ENCODE data around the gene NISCH.

The NISCH gene

DNA sequence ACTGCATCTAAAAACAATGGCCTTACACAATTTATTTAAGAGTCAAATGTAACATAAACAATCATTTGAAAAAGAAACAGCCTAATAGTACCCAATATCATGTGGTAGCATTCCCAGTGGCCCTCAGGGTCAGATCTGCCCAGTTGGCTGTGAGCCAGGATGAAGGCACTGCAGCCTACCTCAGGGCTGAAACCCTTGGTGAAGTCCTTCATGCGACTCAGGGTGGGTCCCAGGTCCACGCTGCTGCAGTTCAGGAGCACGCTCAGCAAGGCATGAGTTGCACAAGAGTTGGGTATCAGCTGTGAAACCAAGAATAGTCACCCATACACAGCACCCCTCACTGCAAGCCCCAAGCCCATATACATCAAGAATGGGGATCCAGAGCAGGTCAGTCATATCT, 47.6 kb upstream of the NISCH start:
- H3F3A ChIP-seq (ENCODE audit: control insufficient read depth, insufficient read depth): peaks cover 7% of the 10 kb centered on the region
- peak overlapping the region; percentile 97; the same call in 1 of the 2 replicates for H3K4me2 ChIP-seq (ENCODE audit: low read length)
- H3K36me3 ChIP-seq (ENCODE audit: control insufficient read depth, low read length): peaks cover 69% of the 10 kb centered on the region
- H3K9me3 ChIP-seq (ENCODE audit: control insufficient read depth, insufficient read depth, low read length): no peaks in the 10 kb centered on the region
- H3K79me2 ChIP-seq (ENCODE audit: control insufficient read depth, low read length): peaks cover 45% of the 10 kb centered on the region
- peaks cover 4% of the 10 kb centered on the region; the same call in 1 of the 2 replicates for H4K20me1 ChIP-seq (ENCODE audit: control insufficient read depth, insufficient read depth, low read depth, low read length)
- TF ChIP-seq EZH2phosphoT487 (IDR thresholded peaks at IDR 0.05; ENCODE audit: borderline replicate concordance, low read length): no peak
- peaks cover 29% of the 10 kb centered on the region for H3K4me1 ChIP-seq (ENCODE audit: control insufficient read depth, low read length)
- no peaks in the 10 kb centered on the region for H3K9me2 ChIP-seq (replicated peaks; ENCODE audit: control insufficient read depth, low read length)
- H3K27ac ChIP-seq (ENCODE audit: low read depth, low read length): no peak overlapping the region
- H3K4me3 ChIP-seq (ENCODE audit: low read length): no peak overlapping the region
- H3K27me3 ChIP-seq (ENCODE audit: control insufficient read depth, low read length): no peaks in the 10 kb centered on the region

DNA sequence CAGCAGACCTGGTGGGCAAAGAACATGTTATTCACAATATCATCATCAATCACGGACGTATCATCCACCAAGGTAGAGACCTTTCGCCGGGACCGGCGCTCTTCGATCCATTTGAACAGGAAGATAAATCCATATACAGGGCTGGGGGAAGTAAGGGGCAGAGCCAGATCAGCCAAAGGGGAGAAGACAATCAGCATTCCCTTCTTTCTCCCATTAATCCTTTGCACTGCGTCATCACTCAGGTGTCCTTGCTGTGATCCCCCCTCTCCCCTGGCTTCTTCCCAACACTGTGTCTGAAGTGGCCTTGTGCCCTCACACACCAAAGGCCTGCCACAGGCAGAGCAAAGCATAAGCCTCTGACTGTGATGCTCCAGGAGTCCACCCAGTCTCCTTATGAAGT, 46.9 kb upstream of the NISCH start:
- Histone ChIP-seq H4K20me1 (ENCODE audit: control insufficient read depth, insufficient read depth, low read depth, low read length) (peaks cover 4% of the 10 kb centered on the region; the same call in 1 of the 2 replicates), H3K27me3 (ENCODE audit: control insufficient read depth, low read length) (no peaks in the 10 kb centered on the region), H3K36me3 (ENCODE audit: control insufficient read depth, low read length) (peaks cover 64% of the 10 kb centered on the region), H3K9me3 (ENCODE audit: control insufficient read depth, insufficient read depth, low read length) (no peaks in the 10 kb centered on the region), H3F3A (ENCODE audit: control insufficient read depth, insufficient read depth) (peaks cover 7% of the 10 kb centered on the region), H3K4me2 (ENCODE audit: low read length) (peak overlapping the region; percentile 97), H3K9me2 (replicated peaks; ENCODE audit: control insufficient read depth, low read length) (no peaks in the 10 kb centered on the region), H3K79me2 (ENCODE audit: control insufficient read depth, low read length) (peaks cover 48% of the 10 kb centered on the region), H3K4me3 (ENCODE audit: low read length) (peak overlapping the region; percentile 99), H3K27ac (ENCODE audit: low read depth, low read length) (no peak overlapping the region), H3K4me1 (ENCODE audit: control insufficient read depth, low read length) (peaks cover 30% of the 10 kb centered on the region)
- TF ChIP-seq, protein P1, sequence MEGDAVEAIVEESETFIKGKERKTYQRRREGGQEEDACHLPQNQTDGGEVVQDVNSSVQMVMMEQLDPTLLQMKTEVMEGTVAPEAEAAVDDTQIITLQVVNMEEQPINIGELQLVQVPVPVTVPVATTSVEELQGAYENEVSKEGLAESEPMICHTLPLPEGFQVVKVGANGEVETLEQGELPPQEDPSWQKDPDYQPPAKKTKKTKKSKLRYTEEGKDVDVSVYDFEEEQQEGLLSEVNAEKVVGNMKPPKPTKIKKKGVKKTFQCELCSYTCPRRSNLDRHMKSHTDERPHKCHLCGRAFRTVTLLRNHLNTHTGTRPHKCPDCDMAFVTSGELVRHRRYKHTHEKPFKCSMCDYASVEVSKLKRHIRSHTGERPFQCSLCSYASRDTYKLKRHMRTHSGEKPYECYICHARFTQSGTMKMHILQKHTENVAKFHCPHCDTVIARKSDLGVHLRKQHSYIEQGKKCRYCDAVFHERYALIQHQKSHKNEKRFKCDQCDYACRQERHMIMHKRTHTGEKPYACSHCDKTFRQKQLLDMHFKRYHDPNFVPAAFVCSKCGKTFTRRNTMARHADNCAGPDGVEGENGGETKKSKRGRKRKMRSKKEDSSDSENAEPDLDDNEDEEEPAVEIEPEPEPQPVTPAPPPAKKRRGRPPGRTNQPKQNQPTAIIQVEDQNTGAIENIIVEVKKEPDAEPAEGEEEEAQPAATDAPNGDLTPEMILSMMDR (IDR thresholded peaks at IDR 0.05; ENCODE audit: low read depth, low read length, poor library complexity, severe bottlenecking): no peak
- TF ChIP-seq EZH2phosphoT487 (IDR thresholded peaks at IDR 0.05; ENCODE audit: borderline replicate concordance, low read length): no peak

DNA sequence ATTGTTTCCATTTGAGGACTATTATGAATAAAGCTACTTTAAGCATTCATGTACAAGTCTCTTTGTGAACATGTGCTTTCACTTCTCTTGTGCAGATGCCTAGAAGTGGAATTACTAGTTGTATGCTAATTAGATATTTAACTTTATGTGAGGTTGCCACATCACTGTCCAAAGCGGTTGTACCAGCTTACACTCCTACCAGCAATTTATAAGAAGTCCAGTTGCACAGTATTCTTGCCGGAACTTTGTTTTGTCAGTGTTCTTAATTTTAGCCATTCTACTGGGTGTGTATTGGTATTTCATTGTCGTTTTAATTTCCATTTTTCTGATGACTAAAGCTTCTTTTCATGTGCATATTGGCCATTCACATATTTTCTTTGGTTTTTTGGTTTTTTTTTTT, 39.6 kb upstream of the NISCH start:
- TF ChIP-seq EZH2phosphoT487 (IDR thresholded peaks at IDR 0.05; ENCODE audit: borderline replicate concordance, low read length): no peak
- TF ChIP-seq, protein P1 (IDR thresholded peaks at IDR 0.05; ENCODE audit: low read depth, low read length, poor library complexity, severe bottlenecking): no peak
- Histone ChIP-seq H3K4me1 (ENCODE audit: control insufficient read depth, low read length) (peaks cover 18% of the 10 kb centered on the region), H3K27ac (ENCODE audit: low read depth, low read length) (no peak overlapping the region), H3K9me3 (ENCODE audit: control insufficient read depth, insufficient read depth, low read length) (no peaks in the 10 kb centered on the region), H3K79me2 (ENCODE audit: control insufficient read depth, low read length) (peaks cover 17% of the 10 kb centered on the region), H3F3A (ENCODE audit: control insufficient read depth, insufficient read depth) (peaks cover 7% of the 10 kb centered on the region), H3K27me3 (ENCODE audit: control insufficient read depth, low read length) (no peaks in the 10 kb centered on the region), H3K4me3 (ENCODE audit: low read length) (no peak overlapping the region), H3K36me3 (ENCODE audit: control insufficient read depth, low read length) (peaks cover 14% of the 10 kb centered on the region), H4K20me1 (ENCODE audit: control insufficient read depth, insufficient read depth, low read depth, low read length) (no peaks in the 10 kb centered on the region), H3K9me2 (replicated peaks; ENCODE audit: control insufficient read depth, low read length) (no peaks in the 10 kb centered on the region), H3K4me2 (ENCODE audit: low read length) (no peak overlapping the region)

GRCh38 chr3:52420388-52420787, 35.0 kb upstream of the NISCH start:
- Histone ChIP-seq H3K4me2 (ENCODE audit: low read length) (no peak overlapping the region), H3K9me3 (ENCODE audit: control insufficient read depth, insufficient read depth, low read length) (no peaks in the 10 kb centered on the region), H3F3A (ENCODE audit: control insufficient read depth, insufficient read depth) (no peaks in the 10 kb centered on the region), H4K20me1 (ENCODE audit: control insufficient read depth, insufficient read depth, low read depth, low read length) (no peaks in the 10 kb centered on the region), H3K4me3 (ENCODE audit: low read length) (no peak overlapping the region), H3K9me2 (replicated peaks; ENCODE audit: control insufficient read depth, low read length) (no peaks in the 10 kb centered on the region), H3K79me2 (ENCODE audit: control insufficient read depth, low read length) (no peaks in the 10 kb centered on the region), H3K4me1 (ENCODE audit: control insufficient read depth, low read length) (no peaks in the 10 kb centered on the region), H3K27ac (ENCODE audit: low read depth, low read length) (no peak overlapping the region), H3K36me3 (ENCODE audit: control insufficient read depth, low read length) (no peaks in the 10 kb centered on the region), H3K27me3 (ENCODE audit: control insufficient read depth, low read length) (peaks cover 4% of the 10 kb centered on the region; the same call in 1 of the 2 replicates)
- TF ChIP-seq, protein P1 (IDR thresholded peaks at IDR 0.05; ENCODE audit: low read depth, low read length, poor library complexity, severe bottlenecking): no peak
- TF ChIP-seq EZH2phosphoT487 (IDR thresholded peaks at IDR 0.05; ENCODE audit: borderline replicate concordance, low read length): no peak

Data from DOHH2 (cell line).